Brain pericyte (primary cell): Measurements from ENCODE around the gene CNTFR.
"Not testable (repeated sequence)": the region's sequence is repeated elsewhere in the genome, so short reads cannot be mapped to it uniquely, and the experiment has no call there.

Source experiments
- DNase-seq: peaks from one replicate; pipeline ENCODE4 v3.0.0-alpha.2; 2012; ENCODE audit warnings: low read depth, low spot score

The CNTFR gene

DNA sequence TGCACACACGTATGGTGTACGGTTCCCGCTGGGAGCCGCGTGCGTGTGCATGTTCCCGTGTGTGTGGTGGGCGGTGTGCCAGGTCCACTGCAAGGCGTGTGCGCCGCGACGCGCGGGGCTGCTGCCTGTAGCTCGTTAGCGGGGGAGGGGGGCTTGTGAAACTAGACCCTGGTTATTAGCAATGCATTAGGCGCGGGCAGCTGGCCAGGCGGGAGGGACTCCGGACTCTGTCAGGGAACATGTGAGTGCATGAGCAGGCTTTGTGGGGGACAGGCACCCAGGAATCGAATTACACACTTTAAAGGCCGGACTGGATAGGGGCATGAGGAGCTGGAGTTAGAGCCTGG lies 34.5 kb downstream of the CNTFR start:
- no peak for DNase-seq

DNA sequence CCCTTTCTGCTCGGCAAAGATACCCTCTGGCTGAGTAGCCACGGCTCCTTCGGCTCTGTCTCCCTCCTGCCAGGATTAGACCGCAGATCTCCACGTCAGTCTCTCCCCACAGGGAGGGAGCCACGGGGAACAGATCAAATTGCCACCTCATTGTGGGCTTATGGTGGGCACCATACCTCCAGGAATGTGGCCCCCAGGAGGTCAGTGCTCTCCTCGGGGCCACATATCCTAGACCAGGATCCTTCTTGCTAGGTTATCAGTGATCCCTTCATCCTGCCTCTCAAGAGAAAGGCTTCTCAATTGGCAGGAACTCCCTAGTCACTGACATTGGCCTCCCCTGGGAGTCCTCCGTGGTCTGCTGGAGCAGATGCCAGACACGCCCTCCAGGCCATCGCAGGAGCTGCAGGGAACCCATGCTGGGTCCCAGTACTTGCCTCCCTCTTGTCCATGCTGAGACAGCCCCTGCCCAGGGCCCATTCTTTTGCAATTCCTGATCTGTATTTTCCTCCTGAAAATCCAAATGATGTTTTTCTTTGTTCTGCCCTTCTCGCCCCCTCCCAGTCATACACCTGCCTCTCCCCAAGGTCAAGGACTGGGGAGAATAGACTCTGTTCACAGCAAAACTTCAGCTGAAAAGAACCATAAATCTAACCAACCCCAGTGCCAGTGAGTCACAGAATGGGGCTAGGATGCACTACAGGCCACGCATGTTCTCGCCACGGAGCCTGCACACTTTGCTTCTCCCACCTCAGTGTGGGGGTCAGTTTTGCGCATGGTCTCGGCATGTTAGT lies 35.1 kb downstream of the CNTFR start:
- DNase-seq: no peak

DNA sequence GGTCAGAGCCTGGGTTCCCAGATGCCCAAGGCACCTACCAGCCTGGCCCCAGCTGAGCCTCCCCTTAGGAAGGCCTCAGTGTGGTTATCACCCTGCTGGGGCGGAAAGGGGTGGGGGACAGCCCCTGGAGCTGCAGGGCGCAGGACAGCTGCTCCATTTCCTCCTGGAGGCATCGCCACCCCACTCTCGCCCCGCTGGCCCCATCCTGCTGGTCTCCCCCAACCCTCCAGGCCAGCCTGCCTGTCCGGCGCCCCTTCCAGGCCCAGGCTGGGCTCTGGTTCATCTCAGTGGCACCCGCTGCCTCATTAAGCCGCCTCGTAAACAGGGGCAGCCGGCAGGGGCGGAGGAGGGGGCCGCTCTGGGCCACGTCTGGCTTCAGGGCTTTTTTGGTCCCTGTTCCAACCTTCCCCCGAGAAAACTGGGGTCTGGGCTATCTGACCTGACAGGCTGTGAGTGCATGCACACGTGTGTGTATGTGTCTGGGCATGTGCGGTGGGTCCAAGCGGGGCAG lies 36.0 kb downstream of the CNTFR start:
- DNase-seq: no peak

DNA sequence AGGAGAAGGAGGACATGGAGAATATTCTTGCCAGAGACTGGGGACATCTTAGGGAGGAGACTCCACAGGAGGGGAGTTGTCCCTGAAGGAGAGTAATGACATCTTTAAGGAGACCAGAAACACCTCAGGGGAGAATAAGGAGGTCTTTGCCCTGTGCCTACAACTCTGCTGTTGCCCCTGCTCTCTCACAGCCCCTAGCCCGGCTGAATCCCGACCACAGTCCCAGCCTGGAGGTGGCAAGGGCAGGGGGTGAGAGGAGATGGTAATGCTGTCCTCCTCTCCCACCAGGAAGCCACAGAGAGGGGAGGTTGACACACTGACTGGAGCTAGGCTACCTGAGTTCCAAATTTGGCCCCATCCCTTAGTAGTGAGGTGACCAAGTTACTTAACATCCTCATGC lies 36.5 kb downstream of the CNTFR start:
- DNase-seq: no peak

DNA sequence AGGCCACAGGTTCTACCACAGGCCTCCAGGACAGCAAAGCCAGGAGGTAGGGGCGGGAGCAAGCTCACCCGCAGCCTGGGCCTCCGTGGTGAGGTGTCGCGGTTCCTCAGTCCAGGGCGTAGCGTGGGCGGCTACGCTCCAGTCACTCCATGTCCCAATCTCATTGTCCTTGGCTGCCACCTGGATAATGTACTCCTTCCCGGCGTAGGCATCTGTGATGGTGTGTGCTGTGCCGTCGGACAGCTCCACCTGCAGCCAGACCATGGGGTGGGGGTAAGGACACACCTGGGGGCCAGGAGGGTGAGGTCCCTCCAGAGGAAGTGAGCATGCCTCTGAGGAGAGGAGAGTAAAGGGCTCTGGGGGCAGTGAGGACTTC lies 36.9 kb downstream of the CNTFR start:
- no peak for DNase-seq

DNA sequence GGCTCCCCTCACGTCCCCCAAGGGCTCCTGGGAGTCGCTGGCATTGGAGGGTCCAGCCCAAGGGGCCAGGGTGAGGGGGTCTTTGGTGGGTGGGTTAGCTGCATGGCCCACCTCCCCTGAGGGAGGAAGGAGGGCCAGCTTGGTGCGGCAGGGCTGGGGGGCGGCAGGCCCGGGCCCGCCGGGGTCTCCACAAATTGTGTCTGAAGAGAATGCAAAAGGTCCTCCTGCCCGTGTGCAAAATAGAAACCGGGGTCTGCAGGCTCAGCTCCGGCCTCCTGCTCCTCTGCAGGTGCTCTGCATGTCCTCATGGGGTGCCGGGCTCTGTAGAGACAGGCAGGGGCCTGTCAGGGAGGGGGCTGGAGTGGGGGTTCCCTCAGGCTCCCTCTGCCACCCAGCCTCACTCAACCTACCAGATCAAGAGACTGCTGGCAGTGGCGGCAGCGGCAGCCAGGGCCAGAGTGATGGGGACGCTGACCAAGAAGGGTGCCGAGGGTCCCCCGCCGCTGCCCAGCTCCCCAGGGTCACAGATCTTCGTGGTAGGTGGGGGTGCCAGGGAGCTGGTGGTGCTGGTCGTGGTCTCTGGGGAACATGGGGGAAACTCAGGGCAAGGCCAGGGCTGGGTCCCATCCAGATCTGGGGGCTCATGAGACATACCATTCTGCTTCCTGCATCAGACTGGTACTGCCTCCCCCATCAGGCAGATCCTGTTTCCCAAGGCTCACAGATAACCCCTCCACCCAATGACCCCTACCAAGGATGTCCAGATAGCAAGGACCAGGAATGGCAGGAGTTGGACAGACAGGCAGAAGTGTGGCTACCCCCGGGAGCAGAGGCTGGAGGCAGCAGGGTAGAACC lies 37.5 kb downstream of the CNTFR start:
- DNase-seq: no peak

DNA sequence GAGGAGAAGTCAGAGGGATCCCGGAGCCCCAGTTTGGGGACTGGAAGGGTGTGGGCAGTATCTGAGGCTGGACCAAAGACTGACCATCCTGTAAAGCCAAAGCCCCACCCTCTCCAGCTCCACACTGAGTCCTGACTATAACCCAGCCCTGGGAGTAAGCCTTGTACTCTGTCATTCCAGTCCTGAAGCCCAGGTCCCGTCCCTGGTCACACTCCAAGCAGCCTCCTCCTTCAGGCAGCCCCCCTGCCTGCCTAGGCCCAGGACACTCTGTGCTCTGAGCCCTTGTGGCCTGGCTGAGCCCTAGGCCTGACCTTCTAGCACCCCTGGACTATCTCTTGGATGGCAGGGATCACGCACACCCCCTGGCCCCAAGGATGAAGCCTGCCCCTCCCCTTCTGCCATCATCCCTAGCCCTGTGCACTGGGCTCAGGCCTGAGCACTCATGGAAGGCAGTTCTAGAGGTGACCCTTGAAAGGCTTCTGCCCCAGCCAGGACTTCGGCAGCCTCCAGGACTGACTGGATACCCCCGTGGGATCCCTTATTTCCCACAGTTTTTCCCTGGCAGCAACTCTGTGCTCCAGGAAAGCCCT lies 38.7 kb downstream of the CNTFR start:
- no peak for DNase-seq

DNA sequence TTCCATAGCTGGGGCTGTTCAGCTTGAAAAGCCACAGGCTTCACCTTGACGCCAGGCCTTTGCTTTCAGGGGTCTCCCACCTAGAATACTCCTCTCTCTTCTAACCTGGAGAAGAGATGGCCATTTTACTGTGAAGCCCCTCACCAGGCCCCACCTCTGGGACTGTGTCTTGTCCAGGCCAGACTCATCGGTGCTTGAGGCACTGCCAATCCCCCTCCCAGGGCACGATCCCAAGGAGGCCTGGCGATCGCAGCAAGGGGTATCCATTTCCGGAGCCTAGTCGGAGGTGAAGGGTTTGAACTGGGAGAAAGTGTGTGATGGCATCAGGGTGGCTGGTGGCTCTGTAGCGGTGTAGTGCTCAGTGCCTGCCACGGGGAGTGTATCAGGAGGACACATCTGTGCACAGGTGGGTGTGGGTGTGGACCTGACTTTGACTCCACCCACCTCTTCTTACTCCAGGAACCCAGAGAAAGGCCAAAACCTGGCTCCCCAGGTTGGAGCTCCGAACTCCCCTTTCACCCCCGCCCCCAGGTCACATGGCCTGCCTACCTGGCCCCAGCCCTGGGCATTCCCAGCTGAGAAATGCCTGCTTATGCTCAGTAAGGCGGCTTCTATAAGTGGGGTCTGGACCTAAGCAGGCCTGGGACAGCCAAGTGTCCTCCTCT lies 39.4 kb downstream of the CNTFR start:
- DNase-seq: no peak

DNA sequence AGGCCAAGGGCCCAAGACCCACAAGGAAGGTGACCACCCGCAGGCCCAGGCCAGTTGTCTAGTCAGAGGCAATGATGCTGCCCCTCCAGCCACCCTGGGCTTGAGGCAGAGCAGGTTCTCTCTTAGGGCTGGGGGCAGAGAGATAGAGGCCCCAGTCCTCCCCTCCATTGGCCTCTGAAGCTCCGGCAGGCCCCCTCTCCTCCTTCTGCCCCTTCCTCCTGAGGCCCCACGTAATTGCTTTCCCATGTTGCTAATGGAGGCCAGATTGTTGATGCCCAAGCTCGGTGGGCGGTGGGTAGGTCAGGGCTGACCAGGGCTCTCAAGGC lies 40.2 kb downstream of the CNTFR start:
- no peak for DNase-seq

DNA sequence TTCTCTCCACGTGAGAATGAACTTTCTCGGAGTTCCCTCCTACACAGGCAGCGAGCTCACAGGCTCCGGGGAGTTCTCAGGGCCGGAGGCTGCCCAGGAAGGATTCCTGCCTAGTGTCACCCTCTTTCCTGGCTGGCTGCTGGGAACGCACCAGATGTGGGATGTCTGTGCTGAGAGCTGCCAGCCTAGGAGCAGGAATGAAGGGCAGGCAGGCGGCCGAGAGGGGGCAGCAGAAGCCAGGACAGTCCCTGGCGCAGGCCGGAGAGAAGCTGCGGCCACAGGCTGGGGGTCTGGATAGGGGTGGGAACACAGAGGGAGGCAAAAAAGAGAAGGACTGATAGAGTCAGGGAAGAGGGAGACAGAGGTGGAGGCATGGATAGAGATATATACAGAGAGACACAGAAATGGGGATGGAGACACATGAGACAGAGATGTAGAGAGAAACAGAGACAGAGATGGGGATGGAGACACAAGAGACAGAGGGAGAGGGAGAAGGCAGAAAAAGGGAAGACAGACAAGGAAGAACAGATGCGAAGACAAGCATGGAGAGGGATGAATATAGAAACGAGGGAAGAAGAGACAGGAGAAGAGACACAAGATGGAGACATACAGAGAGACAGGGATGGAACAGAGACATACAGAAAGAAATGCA lies 41.4 kb downstream of the CNTFR start:
- DNase-seq: no peak

DNA sequence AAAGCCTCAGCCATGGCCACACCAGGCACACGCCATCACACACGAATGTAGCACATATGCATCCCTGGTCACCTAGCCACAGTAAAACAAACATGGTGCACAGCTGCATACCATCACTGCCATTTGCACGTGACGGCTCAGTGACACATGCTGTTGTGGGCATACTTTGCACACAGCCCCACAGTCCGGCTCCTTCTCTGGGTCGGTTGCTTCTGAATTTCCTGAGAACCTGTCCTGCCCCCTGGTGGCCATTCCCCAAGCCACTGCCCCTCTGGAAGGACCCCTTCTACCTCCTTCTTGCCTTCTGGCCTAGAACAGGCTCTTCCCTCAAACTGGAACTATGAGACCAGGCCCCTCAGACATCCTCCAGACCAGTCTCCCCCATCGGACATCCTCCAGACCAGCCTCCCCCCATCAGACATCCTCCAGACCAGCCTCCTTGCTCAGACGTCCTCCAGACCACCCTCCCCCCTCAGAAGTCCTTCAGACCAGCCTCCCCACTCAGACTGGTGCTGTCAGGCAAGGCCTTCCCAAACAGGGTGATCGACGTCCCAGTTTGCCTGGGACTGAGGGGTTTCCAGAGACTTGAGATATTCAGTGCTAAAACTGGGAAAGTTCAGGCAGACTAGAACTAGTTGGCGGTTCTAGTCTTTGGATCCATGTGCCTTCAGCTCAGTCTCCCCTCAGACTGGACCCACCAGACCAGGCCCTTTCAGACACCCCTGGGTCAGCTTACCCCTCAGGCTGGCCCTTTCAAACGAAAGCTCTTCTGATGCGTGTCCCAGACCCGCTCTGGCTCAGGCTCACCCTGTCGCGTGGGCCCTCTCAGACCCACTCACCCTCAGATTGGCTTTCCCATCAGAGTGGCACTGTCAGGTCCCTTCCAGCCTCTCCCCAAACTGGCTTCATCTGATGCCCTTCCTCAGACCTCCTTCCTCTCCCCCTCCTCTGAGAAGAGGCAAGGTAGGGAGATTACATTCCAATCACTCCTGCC lies 42.4 kb downstream of the CNTFR start:
- DNase-seq: no peak

DNA sequence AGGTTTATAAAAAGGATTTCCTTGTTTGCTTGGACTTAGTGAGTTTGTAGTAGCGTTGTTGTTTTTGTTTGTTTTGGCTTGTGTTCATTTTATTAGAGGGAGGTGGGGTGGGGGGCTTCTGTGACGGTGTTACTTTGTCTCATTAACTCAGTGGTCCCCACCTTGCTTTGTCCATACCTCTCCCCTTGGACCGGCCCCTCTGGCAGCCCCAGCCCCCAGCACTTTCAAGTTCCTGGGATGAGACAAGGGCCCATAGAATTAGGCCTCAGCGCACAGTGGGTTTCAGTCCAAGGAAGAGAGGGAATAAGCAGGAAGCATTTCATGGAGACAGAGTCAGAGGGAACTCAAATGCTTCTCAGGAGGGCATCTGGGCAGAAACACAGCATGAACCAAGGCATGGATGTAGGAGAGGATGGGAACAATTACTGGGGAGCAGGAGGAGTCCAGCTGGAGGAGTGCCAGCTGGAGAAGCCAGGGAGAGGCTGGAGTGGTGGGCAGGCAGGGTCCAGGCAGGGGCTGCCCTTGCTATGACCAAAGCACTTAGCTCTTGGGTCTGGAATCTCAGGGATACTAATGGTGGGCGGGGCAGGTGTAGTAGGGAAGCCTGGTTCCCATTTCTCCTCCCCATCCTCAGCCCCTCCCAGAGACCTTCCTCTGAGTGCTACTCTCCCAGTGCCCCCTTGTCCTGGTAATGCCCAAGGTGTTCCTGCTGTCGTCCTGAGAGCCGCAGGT lies 43.3 kb downstream of the CNTFR start:
- DNase-seq: no peak

DNA sequence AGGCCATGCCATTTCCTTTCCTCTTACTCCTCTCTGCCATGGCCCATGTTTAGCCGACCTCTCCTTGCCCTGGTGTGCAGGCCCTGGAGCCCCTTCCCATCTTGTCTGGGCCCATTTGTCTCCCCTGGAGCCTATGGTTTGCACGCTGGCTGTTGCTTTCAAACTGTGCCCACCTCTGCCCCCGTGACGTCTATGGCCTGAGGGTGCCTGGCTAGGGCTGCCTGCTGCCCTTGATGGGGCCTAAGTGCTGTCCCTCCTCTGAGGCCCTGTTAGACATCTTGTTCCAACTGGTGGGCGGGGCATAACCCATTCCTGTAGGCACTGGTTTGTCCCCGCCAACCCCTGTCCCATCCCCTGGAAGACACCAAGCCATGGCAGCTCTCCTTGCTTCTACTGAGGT lies 44.0 kb downstream of the CNTFR start:
- DNase-seq: no peak

DNA sequence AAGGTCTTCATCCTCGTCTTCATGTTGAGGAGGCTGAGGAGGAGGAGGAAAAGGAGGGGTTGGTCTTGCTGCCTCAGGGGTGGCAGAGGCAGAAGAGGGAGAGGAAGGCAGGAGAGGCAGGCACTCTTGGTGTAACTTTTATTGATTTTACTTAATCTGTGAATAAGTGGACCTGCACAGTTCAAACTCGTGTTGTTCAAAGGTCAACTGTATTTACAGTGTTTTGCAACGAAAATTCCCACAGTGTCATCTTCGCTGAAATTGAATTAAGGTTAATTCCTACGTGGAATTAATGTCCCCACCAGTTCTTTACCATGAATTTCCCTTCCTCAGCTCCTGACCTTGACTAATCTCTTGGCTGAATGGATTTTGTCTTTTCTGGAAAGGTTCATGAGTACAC lies 45.5 kb downstream of the CNTFR start:
- no peak for DNase-seq

DNA sequence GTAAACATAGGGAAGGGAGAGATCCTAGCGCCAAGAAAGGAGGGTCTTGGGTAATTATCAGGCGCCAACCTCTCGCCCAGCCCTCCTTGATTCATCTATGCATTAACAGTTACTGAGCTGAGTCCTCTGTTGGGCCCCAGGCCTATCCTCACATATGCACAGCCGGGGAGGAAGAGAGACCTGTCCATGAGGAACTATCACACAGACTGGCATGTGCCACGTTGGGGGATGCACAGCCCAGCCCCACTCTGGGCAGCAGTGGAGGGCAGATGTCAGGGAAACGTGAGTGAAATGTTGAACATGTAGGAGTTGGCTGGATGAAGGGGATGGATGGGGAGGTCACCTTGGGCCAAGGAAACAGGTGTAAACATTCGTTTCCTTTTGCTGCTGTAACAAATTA lies 48.0 kb downstream of the CNTFR start:
- DNase-seq: no peak

DNA sequence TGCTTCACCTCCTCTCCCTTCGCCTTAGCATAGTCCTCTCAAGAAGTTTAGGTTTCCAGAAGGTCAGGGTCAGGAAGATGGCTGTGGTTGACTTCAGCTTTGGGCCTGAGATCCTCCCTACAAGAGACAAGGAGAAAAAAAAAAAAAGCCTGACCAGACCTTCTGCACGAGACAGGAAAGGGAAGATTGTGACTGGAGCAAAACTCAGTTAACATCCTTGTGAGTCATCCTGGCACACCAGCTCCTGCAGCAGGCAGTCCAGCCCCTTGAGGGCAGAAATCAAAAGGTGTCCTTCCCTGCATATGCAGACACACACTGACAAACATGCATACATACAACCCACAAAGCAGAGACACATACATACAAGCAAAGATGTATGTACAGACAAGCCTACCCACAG lies 48.7 kb downstream of the CNTFR start:
- no peak for DNase-seq

DNA sequence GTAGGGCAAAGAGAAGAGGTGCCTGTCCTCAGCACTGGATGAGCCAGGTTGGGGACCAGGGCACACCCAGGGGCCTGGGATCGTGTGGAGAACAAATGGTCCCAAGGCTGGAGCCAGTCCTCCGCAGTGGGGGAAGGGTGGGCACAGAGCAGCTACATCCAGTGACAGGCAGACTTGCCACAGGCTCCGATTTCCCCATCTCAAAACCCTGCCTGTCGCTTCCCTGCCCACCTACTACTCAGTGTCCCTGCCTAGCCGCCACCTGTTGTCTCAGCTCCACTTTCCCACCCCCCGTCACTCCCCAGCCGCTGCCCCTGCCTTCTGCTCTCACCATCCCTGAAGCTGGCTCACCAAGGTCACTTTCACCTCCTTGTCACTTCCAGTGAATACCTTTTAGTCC lies 52.8 kb downstream of the CNTFR start:
- DNase-seq: no peak

DNA sequence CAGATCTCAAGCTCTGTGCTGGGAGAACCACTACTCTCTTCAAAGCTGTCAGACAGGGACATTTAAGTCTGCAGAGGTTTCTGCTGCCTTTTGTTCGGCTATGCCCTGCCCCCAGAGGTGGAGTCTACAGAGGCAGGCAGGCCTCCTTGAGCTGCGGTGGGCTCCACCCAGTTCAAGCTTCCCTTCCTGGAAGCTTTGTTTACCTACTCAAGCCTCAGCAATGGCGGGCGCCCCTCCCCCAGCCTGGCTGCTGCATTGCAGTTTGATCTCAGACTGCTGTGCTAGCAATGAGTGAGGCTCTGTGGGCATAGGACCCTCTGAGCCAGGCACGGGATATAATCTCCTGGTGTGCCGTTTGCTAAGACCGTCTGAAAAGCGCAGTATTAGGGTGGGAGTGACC lies 57.5 kb downstream of the CNTFR start:
- DNase-seq: not testable (repeated sequence)

DNA sequence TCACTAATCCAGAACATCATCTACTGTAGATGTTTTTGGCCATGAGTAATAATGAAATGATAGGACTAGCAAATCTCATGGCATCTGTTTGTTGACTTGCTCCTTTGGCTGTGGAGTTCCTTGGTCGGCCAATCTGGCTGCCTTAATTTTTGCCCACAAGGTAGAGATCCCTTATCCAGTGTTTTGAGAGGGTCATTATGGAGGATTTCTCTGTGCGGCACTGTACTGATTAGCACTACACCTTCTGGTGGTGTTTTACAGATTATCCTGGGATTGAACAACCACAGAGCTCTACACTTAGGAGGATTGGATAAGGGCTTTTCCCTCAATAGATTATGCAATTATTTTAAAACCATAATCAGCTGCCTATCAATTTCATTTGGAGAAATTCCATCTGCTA lies 63.5 kb downstream of the CNTFR start:
- no peak for DNase-seq

DNA sequence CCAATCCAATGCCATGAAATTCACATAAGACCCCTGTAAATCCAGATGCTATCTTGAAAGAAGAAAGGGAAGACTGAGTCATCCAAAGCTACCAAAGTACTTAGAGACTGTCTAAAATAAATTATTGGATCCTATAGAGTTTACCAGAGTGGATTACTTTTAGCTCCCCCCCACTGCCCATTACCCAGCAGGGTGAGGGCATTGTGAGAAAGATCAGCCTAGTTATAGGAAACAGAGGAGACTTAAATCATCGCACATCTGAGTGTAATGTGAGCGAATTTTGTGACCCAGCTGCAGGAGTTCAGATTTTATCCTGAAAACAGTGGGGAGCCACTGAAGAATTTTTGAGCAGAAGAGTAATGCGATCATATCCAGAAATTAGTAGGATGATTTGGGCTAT lies 65.2 kb downstream of the CNTFR start:
- DNase-seq: no peak
